CD4-positive, alpha-beta T cell treated with Interleukin-6 at 100 ng/mL for 8 hours (primary cell): ENCODE measurements around the gene CENPP.
"Not testable (repeated sequence)": the region's sequence is repeated elsewhere in the genome, so short reads cannot be mapped to it uniquely, and the experiment has no call there.

ENCODE experiments used
- DNase-seq: peaks from one replicate; pipeline ENCODE4 v3.0.0-alpha.2; 2020; ENCODE audit warnings: mixed read lengths, low spot score

The CENPP gene

DNA sequence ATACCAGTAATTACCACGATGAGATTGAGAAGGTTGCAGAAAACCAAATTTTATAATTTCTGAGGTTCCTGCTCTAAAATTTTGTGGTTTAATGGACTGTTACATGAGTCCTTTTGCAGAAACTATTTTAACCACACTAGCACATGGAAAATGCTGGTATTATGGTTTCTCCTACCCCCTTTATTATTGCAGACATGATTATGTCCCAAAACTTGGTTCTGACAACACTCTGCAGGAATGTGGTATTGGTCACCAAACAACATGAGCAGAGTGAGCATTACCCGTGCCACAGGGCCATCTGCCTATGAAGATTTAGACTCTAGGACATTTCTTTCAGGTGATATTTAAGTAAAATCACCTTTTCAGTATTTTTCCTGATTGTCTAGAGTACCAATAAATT is 212.8 kb downstream of the CENPP start:
- DNase-seq = no peak

DNA sequence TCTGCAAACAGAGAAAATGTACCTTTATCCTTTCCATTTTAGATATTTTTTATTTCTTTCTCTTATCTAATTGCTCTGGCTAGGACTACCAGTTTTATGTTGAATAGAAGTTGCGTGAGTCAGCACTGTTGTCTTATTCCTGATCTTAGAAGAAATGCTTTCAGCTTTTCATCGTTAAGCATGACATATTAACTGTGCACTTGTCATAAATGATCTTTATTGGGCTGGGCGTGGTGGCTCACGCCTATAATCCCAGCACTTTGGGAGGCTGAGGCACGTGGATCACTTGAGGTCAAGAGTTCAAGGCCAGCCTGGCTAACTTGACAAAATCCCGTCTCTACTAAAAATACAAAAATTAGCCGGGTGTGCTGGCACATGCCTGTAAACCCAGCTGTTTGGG is 218.2 kb downstream of the CENPP start:
- DNase-seq = no peak

DNA sequence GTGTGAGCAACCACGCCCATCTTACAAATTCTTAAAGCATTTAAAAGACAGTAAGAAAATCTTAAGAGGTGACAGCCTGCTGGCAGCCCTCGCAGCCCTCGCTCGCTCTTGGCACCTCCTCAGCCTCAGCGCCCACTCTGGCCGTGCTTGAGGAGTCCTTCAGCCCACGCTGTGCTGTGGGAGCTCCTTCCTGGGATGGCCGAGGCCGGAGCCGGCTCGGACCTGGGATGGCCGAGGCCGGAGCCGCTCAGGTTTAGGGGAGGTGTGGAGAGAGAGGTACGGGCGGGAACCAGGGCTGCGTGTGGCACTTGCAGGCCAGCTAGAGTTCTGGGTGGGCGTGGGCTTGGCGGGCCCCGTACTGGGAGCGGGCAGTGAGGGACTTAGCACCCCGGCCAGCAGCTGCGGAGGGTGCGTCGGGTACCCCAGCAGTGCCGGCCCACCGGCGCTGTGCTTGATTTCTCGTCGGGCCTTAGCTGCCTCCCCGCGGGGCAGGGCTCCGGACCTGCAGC is 219.3 kb downstream of the CENPP start:
- no peak for DNase-seq

DNA sequence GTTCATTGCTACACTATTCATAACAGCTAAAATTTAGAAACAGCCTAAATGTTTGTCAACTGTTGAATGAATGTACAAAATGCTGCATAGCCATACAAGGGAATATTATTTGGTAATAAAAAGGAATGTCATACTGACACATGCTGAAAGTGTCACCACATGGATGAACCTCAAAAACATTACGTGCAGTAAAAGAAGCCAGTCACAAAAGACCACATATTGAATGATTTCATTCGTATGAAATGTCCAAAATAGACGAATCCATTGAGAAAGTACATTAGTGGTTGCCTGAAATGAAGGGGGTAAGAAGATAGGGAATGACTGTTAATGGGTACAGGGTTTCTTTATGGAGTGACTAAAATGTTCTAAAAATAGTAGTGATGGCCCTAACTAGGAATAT is 221.6 kb downstream of the CENPP start:
- DNase-seq = no peak

DNA sequence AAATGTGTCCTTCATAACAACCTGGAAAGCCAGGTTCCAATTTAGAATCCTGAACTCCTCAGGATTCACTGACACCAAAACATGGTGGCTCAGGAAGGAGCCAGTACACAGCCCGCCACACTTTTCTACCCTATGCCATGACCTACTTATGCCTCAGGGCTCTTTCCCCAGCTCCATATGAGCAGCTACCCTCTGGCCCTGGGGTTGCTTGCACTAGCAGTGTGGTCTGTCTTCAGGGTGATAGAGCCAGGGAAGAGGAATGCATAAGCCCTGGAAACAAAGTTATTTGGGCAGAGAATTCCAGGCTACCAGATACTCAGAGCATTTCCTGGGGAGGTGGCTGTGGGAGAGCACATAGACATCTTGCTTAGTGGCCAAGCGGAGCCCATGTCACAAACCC is 225.0 kb downstream of the CENPP start:
- no peak for DNase-seq

DNA sequence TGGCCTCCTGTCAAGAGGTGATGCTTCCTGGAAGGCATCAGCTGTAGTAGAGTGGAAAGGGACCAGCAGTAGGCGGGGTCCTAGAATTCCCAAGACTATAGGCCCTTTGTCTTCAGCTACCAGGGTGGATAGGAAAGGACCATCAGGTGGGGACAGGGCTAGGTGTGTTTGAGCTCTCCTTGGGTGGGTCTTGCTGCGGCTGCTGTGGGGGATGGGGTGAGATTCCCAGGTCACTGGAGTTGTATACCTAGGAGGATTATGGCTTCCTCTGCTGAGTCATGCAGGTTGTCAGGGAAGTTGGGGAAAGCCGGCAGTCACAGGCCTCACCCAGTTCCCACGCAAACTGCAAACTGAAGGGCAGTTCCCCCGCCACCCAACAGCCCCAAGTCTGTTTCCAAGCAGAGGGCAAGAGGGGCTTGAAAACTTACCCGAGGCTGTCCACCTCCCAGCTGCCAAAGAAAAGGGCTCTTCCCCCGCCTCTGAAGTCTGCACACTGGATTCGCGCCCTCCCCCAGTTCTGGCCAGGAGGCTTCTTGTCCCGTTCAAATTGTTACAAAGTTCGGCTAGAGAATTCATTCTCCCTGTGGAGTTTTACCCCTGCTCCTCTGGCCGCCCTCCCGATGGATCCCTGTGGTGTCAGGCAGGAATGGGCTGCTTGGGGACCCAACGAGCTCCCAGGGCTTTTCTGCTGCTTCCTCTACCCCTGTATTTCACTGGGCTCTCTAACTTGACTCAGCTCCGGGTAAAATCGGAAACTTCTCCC is 233.0 kb downstream of the CENPP start:
- no peak for DNase-seq

DNA sequence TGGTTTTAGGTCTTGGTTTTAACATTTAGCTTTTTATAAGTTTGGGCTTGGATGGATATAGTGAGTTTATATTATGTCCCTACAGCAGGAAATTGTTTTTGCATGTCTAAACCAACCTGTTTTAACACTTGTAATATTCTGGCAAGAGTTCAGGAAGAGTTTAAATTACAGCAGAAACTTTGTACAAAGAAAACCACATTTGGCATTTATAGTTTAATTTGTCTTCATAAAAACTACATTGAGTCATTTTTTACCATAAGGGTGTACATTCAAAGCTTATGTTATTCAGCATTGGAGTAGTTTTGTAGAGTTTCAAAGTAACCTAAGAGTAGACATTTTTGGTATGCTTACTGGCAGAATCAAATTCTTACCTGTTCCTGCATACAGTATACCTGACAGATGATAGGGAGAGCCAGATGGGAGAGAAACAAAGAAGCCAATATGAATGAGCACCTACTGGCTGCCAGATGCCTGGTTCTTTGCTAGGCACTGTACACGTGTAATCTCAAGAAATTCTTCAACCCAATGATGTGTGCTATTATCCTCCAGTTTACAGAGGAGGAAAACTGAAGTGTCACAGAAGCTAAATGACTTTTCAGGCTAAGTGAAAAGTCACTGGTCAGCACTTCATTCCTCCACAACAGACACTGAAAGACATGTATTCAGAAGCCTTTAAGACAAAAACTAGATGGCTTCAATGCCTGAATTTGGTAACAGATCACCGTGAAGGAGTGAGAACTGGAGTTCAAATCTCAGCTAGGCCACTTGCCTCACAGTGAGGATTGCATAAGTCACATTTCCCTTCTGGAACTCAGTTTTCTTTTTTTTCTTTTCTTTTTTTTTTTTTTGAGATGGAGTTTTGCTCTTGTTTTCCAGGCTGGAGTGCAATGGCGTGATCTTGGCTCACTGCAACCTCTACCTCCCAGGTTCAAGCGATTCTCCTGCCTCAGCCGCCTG is 235.9 kb downstream of the CENPP start:
- DNase-seq = no peak

DNA sequence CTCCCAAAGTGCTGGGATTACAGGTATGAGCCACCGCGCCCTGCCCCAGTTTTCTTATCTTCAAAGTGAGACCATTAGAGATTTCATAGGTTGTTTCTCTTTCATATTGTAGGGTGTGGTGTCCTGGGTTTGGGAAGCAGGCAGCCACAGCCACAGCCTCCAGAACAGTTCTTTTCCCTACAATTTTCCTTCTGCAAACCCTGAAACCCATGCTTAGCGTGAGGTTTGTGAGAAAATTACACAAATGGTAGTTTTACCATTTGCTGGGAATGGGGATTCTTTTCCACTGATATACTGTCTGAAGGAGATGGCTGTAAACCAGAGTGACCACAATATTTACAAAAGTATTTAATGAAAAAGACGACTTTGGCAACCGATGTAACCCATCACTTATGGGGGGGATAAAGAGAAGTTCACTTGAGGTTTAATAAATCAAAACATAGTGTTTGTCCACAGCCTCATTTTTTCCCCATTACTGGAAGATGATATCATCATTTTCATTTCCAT is 236.8 kb downstream of the CENPP start:
- no peak for DNase-seq

DNA sequence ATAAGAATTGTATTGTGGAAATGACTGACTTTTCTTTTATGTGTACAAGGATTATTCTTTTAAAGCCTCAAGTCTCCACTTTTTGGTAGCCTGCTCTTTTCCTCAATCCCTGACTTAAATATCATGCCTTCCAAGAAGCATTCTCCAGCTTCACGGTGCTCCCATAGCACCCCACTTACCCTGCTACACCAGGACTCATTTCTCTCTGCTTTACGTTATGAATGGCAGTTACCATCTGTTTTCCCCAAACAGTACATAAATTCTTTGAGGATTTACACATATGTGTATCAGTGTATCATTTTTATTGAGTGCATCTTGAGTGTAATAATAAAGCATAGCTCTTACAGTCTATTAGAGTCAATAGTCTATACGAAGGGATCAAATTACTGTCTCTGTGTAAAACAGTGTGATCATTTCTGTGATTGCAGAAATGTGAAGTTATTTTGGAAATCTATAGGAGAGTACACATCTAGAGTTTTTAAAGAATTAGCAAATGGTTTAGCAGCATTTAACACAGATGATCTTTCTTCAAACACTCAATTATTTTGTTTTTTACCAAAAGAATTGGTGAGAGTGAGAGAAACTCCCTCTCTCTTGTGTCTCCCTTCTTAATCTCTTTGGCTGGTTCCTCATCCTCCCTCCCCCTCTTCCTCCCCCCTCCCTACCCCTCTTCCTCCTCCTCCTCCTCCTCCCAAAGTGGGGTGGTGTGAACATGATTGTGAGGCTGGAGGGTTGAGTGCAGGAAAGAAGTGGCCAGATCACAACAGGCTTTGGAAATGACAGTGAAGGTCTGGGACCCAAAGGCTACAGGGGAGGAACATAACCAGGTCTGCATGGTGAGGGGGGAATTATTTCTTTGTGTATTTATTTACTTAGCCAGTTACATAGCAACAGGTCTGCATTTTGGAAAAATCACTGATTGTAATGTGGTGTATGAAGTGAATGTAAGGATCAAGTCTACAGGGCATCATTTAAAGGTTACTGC is 237.7 kb downstream of the CENPP start:
- DNase-seq = no peak

DNA sequence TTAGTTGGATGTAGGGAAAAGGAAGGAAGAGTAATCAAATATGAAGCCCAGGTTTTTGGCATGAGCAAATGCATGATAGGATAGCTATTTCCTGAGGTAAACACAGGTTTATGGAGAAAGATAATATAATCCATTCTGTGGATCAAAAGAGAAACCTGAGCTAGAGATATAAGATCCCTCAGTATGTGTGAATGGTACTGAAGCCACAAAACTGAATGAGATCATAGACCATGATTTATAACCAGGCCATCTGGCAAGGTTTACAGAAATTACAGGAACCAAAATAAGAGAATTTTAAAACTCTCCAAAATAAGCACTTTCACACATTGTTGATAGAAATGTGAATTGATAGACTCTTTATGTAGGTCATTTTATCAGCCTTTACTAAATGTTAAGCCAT is 238.8 kb downstream of the CENPP start:
- DNase-seq = no peak

DNA sequence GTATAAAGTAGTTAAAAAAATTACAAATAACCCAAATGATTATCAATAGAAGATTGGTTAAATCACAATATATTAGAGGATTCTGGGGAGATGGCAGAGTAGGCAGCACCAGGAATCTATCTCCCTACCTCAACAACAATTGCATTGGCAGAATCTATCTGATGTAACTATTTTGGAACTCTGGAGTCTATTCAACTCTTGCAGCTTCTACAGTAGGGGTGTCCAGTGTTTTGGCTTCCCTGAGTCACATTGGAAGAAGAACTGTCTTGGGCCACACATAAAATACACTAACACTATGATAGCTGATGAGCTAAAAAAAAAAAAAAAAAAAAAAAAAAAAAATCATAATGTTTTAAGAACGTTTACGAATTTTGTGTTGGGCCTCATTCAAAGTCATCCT is 239.2 kb downstream of the CENPP start:
- no peak for DNase-seq

DNA sequence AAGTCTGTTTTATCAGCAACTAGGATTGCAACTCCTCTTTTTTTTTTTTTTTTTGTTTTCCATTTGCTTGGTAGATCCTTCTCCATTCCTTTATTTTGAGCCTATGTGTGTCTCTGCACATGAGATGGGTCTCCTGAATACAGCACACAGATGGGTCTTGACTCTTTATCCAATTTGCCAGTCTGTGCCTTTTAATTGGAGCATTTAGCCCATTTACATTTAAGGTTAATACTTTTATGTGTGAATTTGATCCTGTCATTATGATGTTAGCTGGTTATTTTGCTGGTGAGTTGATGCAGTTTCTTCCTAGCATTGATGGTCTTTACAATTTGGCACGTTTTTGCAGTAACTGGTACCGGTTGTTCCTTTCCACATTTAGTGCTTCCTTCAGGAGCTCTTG is 246.1 kb downstream of the CENPP start:
- not testable (repeated sequence) for DNase-seq

DNA sequence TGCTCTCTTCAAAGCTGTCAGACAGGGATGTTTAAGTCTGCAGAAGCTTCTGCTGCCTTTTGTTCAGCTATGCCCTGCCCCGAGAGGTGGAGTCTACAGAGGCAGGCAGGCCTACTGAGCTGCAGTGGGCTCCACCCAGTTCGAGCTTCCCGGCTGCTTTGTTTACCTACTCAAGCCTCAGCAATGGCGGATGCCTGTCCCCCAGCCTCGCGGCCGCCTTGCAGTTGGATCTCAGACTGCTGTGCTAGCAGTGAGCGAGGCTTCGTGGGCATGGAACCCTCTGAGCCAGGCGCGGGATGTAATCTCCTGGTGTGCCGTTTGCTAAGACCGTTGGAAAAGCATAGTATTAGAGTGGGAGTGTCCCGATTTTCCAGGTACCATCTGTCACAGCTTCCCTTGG is 247.9 kb downstream of the CENPP start:
- not testable (repeated sequence) for DNase-seq

DNA sequence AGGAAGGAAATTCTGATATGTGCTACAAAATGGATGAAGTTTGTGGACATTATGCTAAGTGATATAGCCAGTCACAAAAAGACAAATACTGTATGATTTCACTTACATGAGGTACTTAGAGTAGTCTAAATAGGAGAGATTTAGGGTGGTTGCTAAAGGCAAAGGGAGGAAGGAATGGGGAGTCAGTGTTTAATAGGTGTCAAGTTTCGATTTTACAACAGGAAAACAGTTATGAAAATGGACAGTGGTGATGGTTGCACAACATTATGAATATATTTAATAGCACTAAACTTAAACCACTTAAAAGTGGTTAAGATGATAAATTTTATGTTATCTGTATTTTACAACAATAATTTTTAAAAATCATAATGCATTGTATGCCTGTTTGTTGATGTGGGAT is 250.4 kb downstream of the CENPP start:
- no peak for DNase-seq

DNA sequence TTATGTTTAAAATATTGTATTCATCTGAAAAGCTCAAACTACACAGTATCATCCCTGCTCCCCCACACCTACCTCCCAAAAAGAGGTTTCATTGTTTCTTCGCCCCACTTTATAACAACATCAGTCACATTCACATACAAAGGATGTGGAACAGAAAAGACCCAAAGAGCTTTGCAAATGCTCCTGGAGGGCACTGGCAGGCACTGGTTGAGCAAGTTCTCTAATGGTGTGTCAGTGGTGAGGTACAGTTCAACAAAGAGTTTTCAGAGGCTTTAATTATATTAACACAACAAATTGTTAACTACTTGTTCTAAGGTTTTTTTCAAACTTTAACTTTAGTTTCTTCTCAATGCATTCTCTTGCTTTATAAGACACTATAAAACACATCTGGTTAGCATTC is 264.2 kb downstream of the CENPP start:
- no peak for DNase-seq

DNA sequence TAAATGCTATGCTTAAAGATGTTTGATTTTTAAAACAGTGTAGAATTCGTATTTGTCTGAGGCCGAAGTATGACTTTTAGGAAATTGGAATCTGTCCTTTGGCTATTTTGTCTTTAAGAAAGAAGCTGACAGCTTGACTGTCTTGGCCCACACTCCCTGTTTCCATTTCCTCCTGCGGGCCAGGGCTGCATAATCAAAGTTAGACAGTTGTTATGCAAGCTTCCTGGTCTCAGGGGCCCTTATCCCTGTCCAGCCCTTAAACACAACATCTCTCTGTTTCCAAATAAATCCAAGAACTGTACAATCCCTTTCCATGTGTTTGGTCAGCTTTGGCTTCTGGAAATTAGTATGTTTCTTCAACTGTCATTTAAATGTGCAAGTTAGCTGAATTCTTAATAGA is 264.6 kb downstream of the CENPP start:
- DNase-seq = no peak

DNA sequence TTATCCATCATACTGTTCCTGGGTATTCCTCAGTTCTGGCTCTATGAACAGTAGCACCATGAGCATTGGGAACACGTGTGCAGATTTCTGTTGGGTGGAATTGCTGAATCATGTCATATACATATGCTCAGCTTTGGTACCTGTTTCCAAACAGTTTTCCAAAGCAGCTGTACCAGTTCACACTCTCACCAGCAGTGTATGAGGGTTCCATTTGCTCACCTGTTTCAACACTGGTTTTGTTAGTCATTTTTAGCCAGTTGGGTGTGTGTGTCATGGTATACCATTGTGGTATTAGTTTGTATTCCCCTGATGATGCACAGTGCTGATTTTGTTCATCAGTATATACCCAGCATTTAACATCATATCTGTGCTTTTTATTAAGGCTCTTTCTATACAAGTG is 266.8 kb downstream of the CENPP start:
- no peak for DNase-seq

DNA sequence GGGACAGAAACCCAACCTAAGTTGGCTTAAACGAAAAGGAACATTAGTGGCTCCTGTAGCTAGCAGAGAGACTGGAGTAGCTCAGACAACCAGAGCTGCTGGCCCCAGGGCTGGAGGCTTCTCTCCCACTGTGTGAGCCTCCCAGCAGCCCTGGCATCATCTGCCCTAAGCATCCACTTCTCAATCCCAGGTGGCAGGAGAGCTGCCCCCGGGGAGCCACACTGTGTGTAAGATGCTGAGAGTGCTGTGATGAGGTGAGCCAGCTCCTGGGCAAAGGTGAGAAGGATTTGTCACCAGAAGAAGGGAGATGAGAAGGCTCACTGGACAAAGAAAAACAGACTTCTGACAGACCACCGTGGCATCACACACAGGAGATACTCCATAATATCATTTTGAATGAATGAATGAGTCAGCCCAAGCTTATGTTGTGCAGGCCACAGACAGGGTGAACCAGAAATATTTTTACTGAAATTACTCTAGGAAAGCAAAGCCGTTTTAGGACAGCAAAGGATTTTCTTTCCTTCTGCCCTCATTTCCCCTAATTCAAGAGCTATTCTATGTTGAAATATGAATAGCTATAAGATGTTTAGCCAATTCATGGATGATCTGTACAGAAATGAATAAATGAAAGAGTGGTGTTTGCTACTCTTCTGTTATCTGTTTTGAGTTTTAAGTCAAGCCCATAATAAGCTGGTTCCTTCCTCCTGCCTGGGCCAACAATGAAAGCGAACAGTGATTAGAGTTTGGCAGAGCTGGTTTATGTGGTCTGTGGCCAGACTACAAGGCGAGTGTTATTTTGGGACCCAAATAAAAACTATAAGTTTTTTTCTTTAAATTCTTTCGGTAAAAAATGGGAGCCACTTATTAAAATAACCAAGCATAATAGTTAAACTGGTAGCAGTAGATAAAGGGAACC is 267.5 kb downstream of the CENPP start:
- no peak for DNase-seq

DNA sequence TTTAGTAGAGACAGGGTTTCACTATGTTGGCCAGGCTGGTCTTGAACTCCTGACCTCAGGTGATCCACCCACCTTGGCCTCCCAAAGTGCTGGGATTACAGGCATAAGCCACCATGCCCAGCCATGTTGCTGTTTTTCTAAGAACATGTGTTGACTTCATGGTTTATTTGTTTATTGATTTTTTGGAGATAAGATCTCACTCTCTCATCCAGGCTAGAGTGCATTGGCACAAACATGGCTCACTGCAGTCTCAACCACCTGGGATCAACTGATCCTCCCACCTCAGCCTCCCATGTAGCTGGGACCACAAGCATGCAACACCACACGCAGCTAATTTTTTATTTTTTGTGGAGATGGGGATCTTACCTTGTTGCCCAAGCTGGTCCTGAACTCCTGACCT is 269.3 kb downstream of the CENPP start:
- not testable (repeated sequence) for DNase-seq

DNA sequence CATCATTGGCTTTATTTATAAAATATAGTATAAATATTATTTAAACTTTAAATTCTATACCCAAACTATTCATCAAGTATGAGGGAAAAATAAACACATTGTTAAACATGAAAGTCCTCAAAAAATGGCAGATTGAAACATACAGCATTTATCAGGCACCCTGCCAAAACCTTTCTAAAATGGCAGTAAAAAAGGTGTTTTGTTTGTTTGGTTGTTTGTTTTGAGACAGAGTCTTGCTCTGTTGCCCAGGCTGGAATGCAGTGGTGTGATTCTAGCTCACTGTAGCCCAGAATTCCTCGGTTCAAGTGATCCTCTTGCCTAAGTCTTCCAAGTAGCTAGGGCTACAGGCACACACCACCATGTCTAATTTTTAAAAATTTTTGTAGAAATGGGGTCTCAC is 270.2 kb downstream of the CENPP start:
- DNase-seq = no peak

DNA sequence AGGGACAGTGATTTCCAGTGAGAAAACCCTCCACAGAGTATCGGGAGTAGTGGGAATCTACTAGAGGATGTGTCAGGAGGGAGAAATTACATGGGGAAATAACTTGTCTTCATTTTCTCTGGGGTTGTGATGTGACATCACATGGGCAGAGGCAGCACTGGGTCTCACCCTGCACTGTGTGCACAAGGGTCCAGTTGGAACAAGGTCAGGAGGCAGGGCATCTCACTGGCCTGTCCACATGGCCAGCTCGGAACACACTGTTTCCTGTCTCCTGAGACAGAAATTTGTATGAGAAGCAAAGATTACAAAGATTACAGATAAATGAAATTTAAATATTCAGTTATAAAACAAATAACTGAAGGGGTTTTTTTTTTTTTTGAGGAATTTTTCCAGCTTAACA is 272.6 kb downstream of the CENPP start:
- DNase-seq = no peak
